ENCODE measurements around the gene ZC3H4.
"Not testable (repeated sequence)": the region's sequence is repeated elsewhere in the genome, so short reads cannot be mapped to it uniquely, and the experiment has no call there.

GRCh38 chr19:47101116-47101515, 12.5 kb downstream of the ZC3H4 start:
- TF ChIP-seq, protein P1, sequence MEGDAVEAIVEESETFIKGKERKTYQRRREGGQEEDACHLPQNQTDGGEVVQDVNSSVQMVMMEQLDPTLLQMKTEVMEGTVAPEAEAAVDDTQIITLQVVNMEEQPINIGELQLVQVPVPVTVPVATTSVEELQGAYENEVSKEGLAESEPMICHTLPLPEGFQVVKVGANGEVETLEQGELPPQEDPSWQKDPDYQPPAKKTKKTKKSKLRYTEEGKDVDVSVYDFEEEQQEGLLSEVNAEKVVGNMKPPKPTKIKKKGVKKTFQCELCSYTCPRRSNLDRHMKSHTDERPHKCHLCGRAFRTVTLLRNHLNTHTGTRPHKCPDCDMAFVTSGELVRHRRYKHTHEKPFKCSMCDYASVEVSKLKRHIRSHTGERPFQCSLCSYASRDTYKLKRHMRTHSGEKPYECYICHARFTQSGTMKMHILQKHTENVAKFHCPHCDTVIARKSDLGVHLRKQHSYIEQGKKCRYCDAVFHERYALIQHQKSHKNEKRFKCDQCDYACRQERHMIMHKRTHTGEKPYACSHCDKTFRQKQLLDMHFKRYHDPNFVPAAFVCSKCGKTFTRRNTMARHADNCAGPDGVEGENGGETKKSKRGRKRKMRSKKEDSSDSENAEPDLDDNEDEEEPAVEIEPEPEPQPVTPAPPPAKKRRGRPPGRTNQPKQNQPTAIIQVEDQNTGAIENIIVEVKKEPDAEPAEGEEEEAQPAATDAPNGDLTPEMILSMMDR (IDR thresholded peaks at IDR 0.05): not testable (repeated sequence)
- not testable (repeated sequence) for TF ChIP-seq POLR2A (IDR thresholded peaks at IDR 0.05)

Measured in thyroid gland (tissue), 4 donors.